HepG2 (cell line): Measurements from ENCODE around the gene TFB1M. TPM values are rescaled to one million over a fixed set of nuclear protein-coding genes. Genes with fewer than 3 reads are reported as not detected.

Source experiments
- ATAC-seq: fragments of 200-7000 bp; cut with Tn5 transposase; 3 replicates; pipeline ENCODE4 v1.9.1; 2020; ENCODE audit warnings: mild to moderate bottlenecking, moderate library complexity
- BruUV-seq: library from RNA; stranded (reverse); fragments of 400-500 nt; replicated peaks from 2 replicates; lab custom pipeline; 2021; lab: Mats Ljungman, UMichigan
- CTCF ChIA-PET: fragments of 300-600 bp; formaldehyde crosslinking; extraction: SDS; loops from one replicate; lab custom pipeline; 2021; ENCODE audit warnings: low total read pairs, inconsistent platforms, low intra/inter-chr PET ratio; lab: Yijun Ruan, JAX
- POLR2A ChIA-PET: fragments of 350-600 bp; sonication (Branson Sonifier 250); formaldehyde crosslinking; loops from one replicate; lab custom pipeline; 2020; ENCODE audit warnings: antibody characterized with exemption, inconsistent platforms; lab: Yijun Ruan, JAX
- DNase-seq: peaks from one replicate; pipeline ENCODE4 v3.0.0-alpha.2; 2015; ENCODE audit warnings: low spot score
- FAIRE-seq: peaks from 3 replicates; lab custom pipeline; 2011; peaks lifted over from hg19 to GRCh38; lab: Jason Lieb, UNC
- H2AFZ ChIP-seq: one replicate; pipeline ENCODE4 v1.6.1; 2011; ENCODE audit warnings: low read length, inconsistent platforms
- H3K27ac ChIP-seq: fragments of 300-600 bp; 3 replicates; pipeline ENCODE4 v1.8.0; 2011; ENCODE audit warnings: mixed run types, mild to moderate bottlenecking, mixed read lengths, low read length, inconsistent platforms; ENCODE audit not compliant: insufficient read depth; ENCODE audit errors: extremely low read length
- H3K27me3 ChIP-seq, 2 experiments: fragments of 200-600 bp in 1 of 2; 2 replicates in 1 of 2; 3 replicates in 1 of 2; pipeline versions ENCODE4 v1.6.0 to v1.8.0; 2011; ENCODE audit warnings: low read length in 2 of 2, mild to moderate bottlenecking in 2 of 2, moderate library complexity in 2 of 2, inconsistent platforms in 1 of 2; ENCODE audit not compliant: insufficient read depth in 2 of 2, control insufficient read depth in 1 of 2
- H3K36me3 ChIP-seq, 2 experiments: fragments of 200-600 bp in 1 of 2; replicated peaks in 1 of 2; 2 replicates in 1 of 2; 3 replicates in 1 of 2; pipeline versions ENCODE4 v1.5.1 to v1.8.0; 2011; ENCODE audit warnings: low read length in 2 of 2, inconsistent platforms in 1 of 2; ENCODE audit not compliant: insufficient read depth in 2 of 2, control insufficient read depth in 1 of 2
- H3K4me1 ChIP-seq: 2 replicates; pipeline ENCODE4 v1.5.1; 2012; ENCODE audit warnings: low read length, inconsistent platforms; ENCODE audit not compliant: insufficient read depth
- H3K4me2 ChIP-seq: 2 replicates; pipeline ENCODE4 v1.6.0; 2011; ENCODE audit warnings: low read depth, low read length, inconsistent platforms
- H3K4me3 ChIP-seq, 3 experiments: fragments of 200-600 bp in 1 of 3; sonication (generic), shearing (Covaris generic) in 1 of 3; replicated peaks in 1 of 3; 2 replicates each; pipeline ENCODE4 v1.5.1; 2011 to 2016; ENCODE audit warnings: low read length in 3 of 3, inconsistent platforms in 2 of 3, low read depth in 2 of 3, mild to moderate bottlenecking in 2 of 3, control low read depth in 1 of 3, mixed read lengths in 1 of 3; ENCODE audit not compliant: insufficient read depth in 1 of 3
- H3K79me2 ChIP-seq: one replicate; pipeline ENCODE4 v1.6.1; 2011; ENCODE audit warnings: low read length, inconsistent platforms; ENCODE audit not compliant: insufficient read depth
- H3K9ac ChIP-seq: 2 replicates; pipeline ENCODE4 v1.6.0; 2011; ENCODE audit warnings: mild to moderate bottlenecking, low read depth, low read length, inconsistent platforms; ENCODE audit not compliant: insufficient read depth
- H3K9me3 ChIP-seq: 2 replicates; pipeline ENCODE4 v1.5.1; 2012; ENCODE audit warnings: mild to moderate bottlenecking, low read length
- H4K20me1 ChIP-seq: 2 replicates; pipeline ENCODE4 v1.6.0; 2011; ENCODE audit warnings: inconsistent platforms, mild to moderate bottlenecking, low read length, moderate library complexity; ENCODE audit not compliant: insufficient read depth
- EHMT2 ChIP-seq: fragments of 200-600 bp; sonication (generic); IDR thresholded peaks from 2 replicates; pipeline ENCODE4 v1.7.0; 2017; ENCODE audit warnings: antibody characterized with exemption, low read depth, low read length, borderline replicate concordance
- FOSL2 ChIP-seq: sonication (generic); formaldehyde crosslinking; IDR thresholded peaks from 2 replicates; pipeline ENCODE4 v1.4.0; 2020; ENCODE audit warnings: missing genetic modification reagents
- MIXL1 ChIP-seq: IDR thresholded peaks from 2 replicates; pipeline ENCODE4 v1.6.1; 2016
- NFE2L2 ChIP-seq: fragments of 150-350 bp; IDR thresholded peaks from 2 replicates; pipeline ENCODE4 v1.6.1; 2014; ENCODE audit warnings: low read length
- ZNF609 ChIP-seq: sonication (generic); formaldehyde crosslinking; IDR thresholded peaks from 2 replicates; pipeline ENCODE4 v1.4.0; 2020; ENCODE audit warnings: mild to moderate bottlenecking, missing genetic modification reagents, borderline replicate concordance
- ZNF816 ChIP-seq: sonication (generic); formaldehyde crosslinking; IDR thresholded peaks from 2 replicates; pipeline ENCODE4 v1.8.0; 2022; ENCODE audit warnings: missing genetic modification reagents, mild to moderate bottlenecking, borderline replicate concordance
- WGBS: methylation state at CpG from one replicate; pipeline ENCODE4 v1.1.6; 2017; ENCODE audit warnings: low lambda C conversion rate; 5-methylcytosine and 5-hydroxymethylcytosine counted together
- in situ Hi-C: cut with HindIII; loops from 2 replicates; pipeline ENCODE4 v1.10.0; 2017; ENCODE audit warnings: low pct_unique_long_range_greater_than_20kb; ENCODE audit not compliant: extremely low pct_ligation_motif_present
- intact Hi-C: fragments of 100-400 bp; cut with micrococcal nuclease; formaldehyde crosslinking; loops from one replicate; pipeline ENCODE4 v1.10.0; 2022; ENCODE audit not compliant: unreplicated experiment
- polyA plus RNA-seq, 8 experiments: library from polyadenylated mRNA; depleted of rRNA in 3 of 8; stranded (reverse) in 7 of 8; unstranded in 1 of 8; fragments of >200 nt; fragmentation: Illumina TruSeq in 4 of 8; extraction: Trizol in 4 of 8; gene quantifications; 2 replicates each; pipeline versions ENCODE4 v1.2.1 to v1.2.3, GENCODE V29; 2011 to 2016; ENCODE audit warnings: low read depth in 4 of 8, missing spikeins in 1 of 8, mixed read lengths in 1 of 8; ENCODE audit not compliant: insufficient read depth in 1 of 8
- total RNA-seq, 5 experiments: library from RNA; depleted of rRNA; stranded (reverse); fragments of >200 nt; fragmentation: Illumina TruSeq; extraction: Trizol; gene quantifications; 2 replicates each; pipeline ENCODE4 v1.2.3, GENCODE V29; 2016; ENCODE audit warnings: low read depth in 1 of 5
- TF ChIP-seq, protein P1 (sequence below): sonication (generic); formaldehyde crosslinking; IDR thresholded peaks from 2 replicates; pipeline ENCODE4 v1.9.0; 2022; ENCODE audit warnings: missing genetic modification reagents, mild to moderate bottlenecking, borderline replicate concordance

TFB1M gene
- total and polyA plus RNA-seq, 2 of the 13 experiments (the other 11 are each of a cell fraction or from before 2014, with no cell fraction given): 91.4 to 122 TPM

- Histone ChIP-seq H3K4me2 (no peak overlapping the region), H3K79me2 (no peaks in the 10 kb centered on the region), H3K4me1 (peaks cover 25% of the 10 kb centered on the region), H3K9ac (no peak overlapping the region), H3K27me3 (no peaks in the 10 kb centered on the region), H3K36me3 (no peaks in the 10 kb centered on the region), H2AFZ (no peak overlapping the region), H3K4me3 (no peak overlapping the region), H3K9me3 (peaks cover 52% of the 10 kb centered on the region), H3K27ac (no peak overlapping the region), H4K20me1 (no peaks in the 10 kb centered on the region)
- POLR2A ChIA-PET: interaction anchor here (1.1 kb wide), 1 partner anchor 137 kb away, joined by 3 read pairs; no protein-coding TSS in a partner anchor
- in situ Hi-C loops (loop anchor here (5.0 kb wide), 1 partner anchor 33 kb away; no protein-coding TSS in a partner anchor), intact Hi-C loops (no loop called here)
- TF ChIP-seq MIXL1 (CRISPR knock-in tag) (no peak), FOSL2 (CRISPR knock-in tag) (peak; percentile 43), ZNF816 (no peak), ZNF609 (no peak), EHMT2 (no peak), NFE2L2 (0 out of 2 replicates have a peak, but pooled peaks have one; percentile 16)
- TF ChIP-seq, protein P1, sequence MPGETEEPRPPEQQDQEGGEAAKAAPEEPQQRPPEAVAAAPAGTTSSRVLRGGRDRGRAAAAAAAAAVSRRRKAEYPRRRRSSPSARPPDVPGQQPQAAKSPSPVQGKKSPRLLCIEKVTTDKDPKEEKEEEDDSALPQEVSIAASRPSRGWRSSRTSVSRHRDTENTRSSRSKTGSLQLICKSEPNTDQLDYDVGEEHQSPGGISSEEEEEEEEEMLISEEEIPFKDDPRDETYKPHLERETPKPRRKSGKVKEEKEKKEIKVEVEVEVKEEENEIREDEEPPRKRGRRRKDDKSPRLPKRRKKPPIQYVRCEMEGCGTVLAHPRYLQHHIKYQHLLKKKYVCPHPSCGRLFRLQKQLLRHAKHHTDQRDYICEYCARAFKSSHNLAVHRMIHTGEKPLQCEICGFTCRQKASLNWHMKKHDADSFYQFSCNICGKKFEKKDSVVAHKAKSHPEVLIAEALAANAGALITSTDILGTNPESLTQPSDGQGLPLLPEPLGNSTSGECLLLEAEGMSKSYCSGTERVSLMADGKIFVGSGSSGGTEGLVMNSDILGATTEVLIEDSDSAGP (CRISPR knock-in tag): no peak
- peak; percentile 47; the same call in 2 of the 3 replicates for ATAC-seq
- FAIRE-seq: no peak
- CTCF ChIA-PET: no interaction called here
- WGBS: 90% methylated on average over 2 of the region's 2 CpGs
- no peak for DNase-seq
- BruUV-seq: no TSS peak
Measured at GRCh38 chr6:155349129-155349528, 34.8 kb upstream of the TFB1M start.
